Right lobe of liver (tissue), 4 donors: Measurements from ENCODE around the gene SSC5D.

ENCODE experiments used
- POLR2A ChIP-seq: fragments of 450-650 bp; IDR thresholded peaks from one replicate; pipeline ENCODE4 v1.6.1; 2017; ENCODE audit warnings: antibody characterized with exemption, mild to moderate bottlenecking
- TF ChIP-seq, protein P1 (sequence below), 4 donors: fragments of 200-600 bp in 3 of 4; fragments of 450-650 bp in 1 of 4; IDR thresholded peaks; one replicate each; pipeline versions ENCODE4 v1.5.1 to v1.8.0; 2016 to 2022; ENCODE audit warnings: antibody characterized with exemption in 4 of 4, mild to moderate bottlenecking in 2 of 4
- donor health status: DM: no; HTN: no; CAD: no.
- donor health status: DM: no; HTN: no; CAD: no.
- donor health status: DM: no; HTN: yes; CAD: no.

GRCh38 chr19:55462722-55463121 lies 25.5 kb upstream of the SSC5D start:
- TF ChIP-seq, protein P1, sequence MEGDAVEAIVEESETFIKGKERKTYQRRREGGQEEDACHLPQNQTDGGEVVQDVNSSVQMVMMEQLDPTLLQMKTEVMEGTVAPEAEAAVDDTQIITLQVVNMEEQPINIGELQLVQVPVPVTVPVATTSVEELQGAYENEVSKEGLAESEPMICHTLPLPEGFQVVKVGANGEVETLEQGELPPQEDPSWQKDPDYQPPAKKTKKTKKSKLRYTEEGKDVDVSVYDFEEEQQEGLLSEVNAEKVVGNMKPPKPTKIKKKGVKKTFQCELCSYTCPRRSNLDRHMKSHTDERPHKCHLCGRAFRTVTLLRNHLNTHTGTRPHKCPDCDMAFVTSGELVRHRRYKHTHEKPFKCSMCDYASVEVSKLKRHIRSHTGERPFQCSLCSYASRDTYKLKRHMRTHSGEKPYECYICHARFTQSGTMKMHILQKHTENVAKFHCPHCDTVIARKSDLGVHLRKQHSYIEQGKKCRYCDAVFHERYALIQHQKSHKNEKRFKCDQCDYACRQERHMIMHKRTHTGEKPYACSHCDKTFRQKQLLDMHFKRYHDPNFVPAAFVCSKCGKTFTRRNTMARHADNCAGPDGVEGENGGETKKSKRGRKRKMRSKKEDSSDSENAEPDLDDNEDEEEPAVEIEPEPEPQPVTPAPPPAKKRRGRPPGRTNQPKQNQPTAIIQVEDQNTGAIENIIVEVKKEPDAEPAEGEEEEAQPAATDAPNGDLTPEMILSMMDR (IDR thresholded peaks at IDR 0.05): no peak
- no peak for TF ChIP-seq POLR2A
